Peyer's patch (tissue), 4 donors: Measurements from ENCODE around the gene KCND2. TPM values are rescaled to one million over a fixed set of nuclear protein-coding genes. Genes with fewer than 3 reads are reported as not detected.
"Not testable (repeated sequence)": the region's sequence is repeated elsewhere in the genome, so short reads cannot be mapped to it uniquely, and the experiment has no call there.

Experiments
- DNase-seq, 3 donors: peaks; one replicate each; pipeline ENCODE4 v3.0.0-alpha.2; 2017 to 2019
- H3K27ac ChIP-seq, 4 donors: fragments of 200-600 bp; sonication (generic); one replicate each; pipeline ENCODE4 v1.5.1; 2016 to 2019
- H3K27me3 ChIP-seq, 2 donors: fragments of 200-600 bp; sonication (generic); one replicate each; pipeline ENCODE4 v1.5.1; 2019
- H3K36me3 ChIP-seq, 3 donors: fragments of 200-600 bp; sonication (generic); one replicate each; pipeline ENCODE4 v1.5.1; 2016 to 2019
- H3K4me1 ChIP-seq, 4 donors: fragments of 200-600 bp; sonication (generic); one replicate each; pipeline ENCODE4 v1.5.1; 2016 to 2019
- H3K4me3 ChIP-seq, 4 donors: fragments of 200-600 bp; sonication (generic); 1 replicate in 3 of 4; 2 replicates in 1 of 4; pipeline ENCODE4 v1.5.1; 2016 to 2019; ENCODE audit warnings: mild to moderate bottlenecking in 1 of 4
- H3K9me3 ChIP-seq, 4 donors: fragments of 200-600 bp; sonication (generic); one replicate each; pipeline ENCODE4 v1.5.1; 2016 to 2019; ENCODE audit warnings: mild to moderate bottlenecking in 1 of 4
- CTCF ChIP-seq, 6 experiments: fragments of 450-650 bp in 4 of 6; fragments of 200-600 bp in 2 of 6; sonication (generic) in 1 of 6; IDR thresholded peaks; one replicate each; pipeline ENCODE4 v1.5.1; 2017 to 2019; ENCODE audit warnings: antibody characterized with exemption in 6 of 6, mild to moderate bottlenecking in 3 of 6, moderate library complexity in 1 of 6
- POLR2A ChIP-seq, 2 donors: fragments of 450-650 bp; IDR thresholded peaks; one replicate each; pipeline ENCODE4 v1.5.1; 2017; ENCODE audit warnings: antibody characterized with exemption in 2 of 2, mild to moderate bottlenecking in 2 of 2, moderate library complexity in 2 of 2
- total RNA-seq, 4 donors: library from RNA; depleted of rRNA; stranded (reverse); fragments of >200 nt; gene quantifications; one replicate each; pipeline ENCODE4 v1.1.0, GENCODE V29; 2016

The KCND2 gene
- total RNA-seq, 4 donors from 2014 or later = 0.54 TPM; not detected in 3

GRCh38 chr7:120550494-120551048 is 277.6 kb downstream of the KCND2 start:
- no peak for TF ChIP-seq CTCF (IDR thresholded peaks at IDR 0.05)
- TF ChIP-seq POLR2A (IDR thresholded peaks at IDR 0.05) = no peak
- Histone ChIP-seq H3K9me3 (no peaks in the 10 kb centered on the region), H3K27me3 (no peaks in the 10 kb centered on the region), H3K36me3 (no peaks in the 10 kb centered on the region), H3K4me1 (no peaks in the 10 kb centered on the region), H3K4me3 (no peak overlapping the region), H3K27ac (no peak overlapping the region)
- no peak for DNase-seq

GRCh38 chr7:120553491-120553890 is 280.5 kb downstream of the KCND2 start:
- H3K36me3 ChIP-seq = no peaks in the 10 kb centered on the region
- H3K9me3 ChIP-seq = no peaks in the 10 kb centered on the region
- no peak for DNase-seq
- H3K4me1 ChIP-seq = no peaks in the 10 kb centered on the region
- H3K27me3 ChIP-seq = no peaks in the 10 kb centered on the region
- TF ChIP-seq CTCF (IDR thresholded peaks at IDR 0.05) (no peak), POLR2A (IDR thresholded peaks at IDR 0.05) (no peak)
- no peak overlapping the region for H3K27ac ChIP-seq
- H3K4me3 ChIP-seq = no peak overlapping the region

GRCh38 chr7:120554960-120555571 is 282.1 kb downstream of the KCND2 start:
- no peak for DNase-seq
- Histone ChIP-seq H3K27me3 (no peaks in the 10 kb centered on the region), H3K4me1 (no peaks in the 10 kb centered on the region), H3K36me3 (no peaks in the 10 kb centered on the region), H3K9me3 (no peaks in the 10 kb centered on the region), H3K4me3 (no peak overlapping the region), H3K27ac (no peak overlapping the region)
- TF ChIP-seq CTCF (IDR thresholded peaks at IDR 0.05) = peak in 4 of 6 experiments; percentile 14 to 37 (median 18)
- no peak for TF ChIP-seq POLR2A (IDR thresholded peaks at IDR 0.05)

GRCh38 chr7:120564145-120564544 is 291.2 kb downstream of the KCND2 start:
- Histone ChIP-seq H3K9me3 (no peaks in the 10 kb centered on the region), H3K36me3 (no peaks in the 10 kb centered on the region), H3K4me1 (no peaks in the 10 kb centered on the region), H3K27ac (no peak overlapping the region), H3K4me3 (no peak overlapping the region), H3K27me3 (no peaks in the 10 kb centered on the region)
- TF ChIP-seq POLR2A (IDR thresholded peaks at IDR 0.05) = no peak
- no peak for TF ChIP-seq CTCF (IDR thresholded peaks at IDR 0.05)
- DNase-seq = no peak

GRCh38 chr7:120567204-120567603 is 294.2 kb downstream of the KCND2 start:
- Histone ChIP-seq H3K4me3 (no peak overlapping the region), H3K4me1 (no peaks in the 10 kb centered on the region), H3K36me3 (no peaks in the 10 kb centered on the region), H3K9me3 (no peaks in the 10 kb centered on the region), H3K27ac (no peak overlapping the region), H3K27me3 (no peaks in the 10 kb centered on the region)
- TF ChIP-seq POLR2A (IDR thresholded peaks at IDR 0.05) (no peak), CTCF (IDR thresholded peaks at IDR 0.05) (no peak)
- DNase-seq = no peak

- H3K36me3 ChIP-seq, H3K27ac ChIP-seq, H3K4me1 ChIP-seq, DNase-seq, H3K9me3 ChIP-seq, H3K4me3 ChIP-seq, H3K27me3 ChIP-seq: not testable (repeated sequence)
These were observed 305.7 kb downstream of the KCND2 start for GRCh38 chr7:120578657-120579056.
